GM12891 (cell line): Measurements from ENCODE around the gene TMEM88.

Experiments used
- POLR2A ChIP-seq: IDR thresholded peaks from 2 replicates; pipeline ENCODE4 v1.6.1; 2011; ENCODE audit warnings: low read depth, low read length, control low read depth
- POLR2AphosphoS5 ChIP-seq: IDR thresholded peaks from 2 replicates; pipeline ENCODE4 v1.6.1; 2011; ENCODE audit warnings: low read depth, low read length, control low read depth
- POU2F2 ChIP-seq: IDR thresholded peaks from 2 replicates; pipeline ENCODE4 v1.6.1; 2011; ENCODE audit warnings: low read depth, mild to moderate bottlenecking, control low read depth, low read length, moderate library complexity
- SPI1 ChIP-seq: IDR thresholded peaks from 2 replicates; pipeline ENCODE4 v1.6.1; 2011; ENCODE audit warnings: low read depth, low read length, control low read depth
- TAF1 ChIP-seq: IDR thresholded peaks from 2 replicates; pipeline ENCODE4 v1.6.1; 2011; ENCODE audit warnings: low read depth, low read length, control low read depth

- TF ChIP-seq POLR2A, result no peak
- TF ChIP-seq POLR2AphosphoS5, result no peak
- no peak for TF ChIP-seq TAF1
- no peak for TF ChIP-seq SPI1
- no peak for TF ChIP-seq POU2F2
Observed at GRCh38 chr17:7852919-7853690, 1.8 kb upstream of the TMEM88 start.
